GM20000 (cell line): ENCODE measurements around the gene SMYD3.

ENCODE experiments used
- DNase-seq: peaks from one replicate; pipeline ENCODE4 v3.0.0; 2012; ENCODE audit warnings: low spot score
- TF ChIP-seq, protein P1 (sequence below): IDR thresholded peaks from 2 replicates; pipeline ENCODE4 v1.5.1; 2012; ENCODE audit warnings: mild to moderate bottlenecking, control low read depth; ENCODE audit errors: extremely low read depth, missing control alignments

The SMYD3 gene

GRCh38 chr1:246261639-246262038 is 245.4 kb downstream of the SMYD3 start:
- DNase-seq = no peak

DNA sequence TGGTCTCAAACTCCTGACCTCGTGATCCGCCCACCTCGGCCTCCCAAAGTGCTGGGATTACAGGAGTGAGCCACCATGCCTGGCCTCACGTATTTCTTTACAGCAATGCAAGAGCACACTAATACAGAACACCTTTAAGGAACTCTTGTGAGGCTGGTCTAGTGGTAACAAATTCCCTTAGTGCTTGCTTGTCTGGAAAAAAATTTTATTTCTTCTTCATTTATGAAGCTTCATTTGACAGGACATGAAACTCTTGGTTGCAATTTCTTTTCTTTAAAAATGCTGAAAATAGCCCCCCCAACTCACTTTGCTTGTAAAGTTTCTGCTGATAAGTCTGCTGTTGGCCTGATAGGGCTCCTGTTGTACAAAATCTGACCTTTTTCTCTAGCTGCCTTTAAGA is 248.8 kb downstream of the SMYD3 start:
- DNase-seq = no peak
- TF ChIP-seq, protein P1, sequence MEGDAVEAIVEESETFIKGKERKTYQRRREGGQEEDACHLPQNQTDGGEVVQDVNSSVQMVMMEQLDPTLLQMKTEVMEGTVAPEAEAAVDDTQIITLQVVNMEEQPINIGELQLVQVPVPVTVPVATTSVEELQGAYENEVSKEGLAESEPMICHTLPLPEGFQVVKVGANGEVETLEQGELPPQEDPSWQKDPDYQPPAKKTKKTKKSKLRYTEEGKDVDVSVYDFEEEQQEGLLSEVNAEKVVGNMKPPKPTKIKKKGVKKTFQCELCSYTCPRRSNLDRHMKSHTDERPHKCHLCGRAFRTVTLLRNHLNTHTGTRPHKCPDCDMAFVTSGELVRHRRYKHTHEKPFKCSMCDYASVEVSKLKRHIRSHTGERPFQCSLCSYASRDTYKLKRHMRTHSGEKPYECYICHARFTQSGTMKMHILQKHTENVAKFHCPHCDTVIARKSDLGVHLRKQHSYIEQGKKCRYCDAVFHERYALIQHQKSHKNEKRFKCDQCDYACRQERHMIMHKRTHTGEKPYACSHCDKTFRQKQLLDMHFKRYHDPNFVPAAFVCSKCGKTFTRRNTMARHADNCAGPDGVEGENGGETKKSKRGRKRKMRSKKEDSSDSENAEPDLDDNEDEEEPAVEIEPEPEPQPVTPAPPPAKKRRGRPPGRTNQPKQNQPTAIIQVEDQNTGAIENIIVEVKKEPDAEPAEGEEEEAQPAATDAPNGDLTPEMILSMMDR = no peak

More at GRCh38 chr1:246261639-246262038, 245.4 kb downstream of the SMYD3 start:
- TF ChIP-seq, protein P1 = no peak

DNA sequence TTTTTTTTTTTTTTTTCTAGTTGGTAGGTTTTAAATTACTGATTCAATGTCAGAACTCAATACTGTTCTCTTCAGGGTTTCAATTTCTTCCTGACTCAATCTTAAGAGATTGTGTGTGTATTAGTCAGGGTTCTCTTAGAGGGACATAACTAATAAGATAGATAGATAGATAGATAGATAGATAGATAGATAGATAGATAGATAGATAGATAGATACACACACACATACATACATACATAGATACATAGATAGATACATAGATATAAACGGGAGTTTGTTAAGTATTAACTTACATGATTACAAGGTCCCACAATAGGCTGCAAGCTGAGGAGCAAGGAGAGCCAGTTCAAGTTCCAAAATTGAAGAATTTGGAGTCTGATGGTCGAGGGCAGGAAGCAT is 251.3 kb downstream of the SMYD3 start:
- DNase-seq = no peak
- TF ChIP-seq, protein P1 = no peak

DNA sequence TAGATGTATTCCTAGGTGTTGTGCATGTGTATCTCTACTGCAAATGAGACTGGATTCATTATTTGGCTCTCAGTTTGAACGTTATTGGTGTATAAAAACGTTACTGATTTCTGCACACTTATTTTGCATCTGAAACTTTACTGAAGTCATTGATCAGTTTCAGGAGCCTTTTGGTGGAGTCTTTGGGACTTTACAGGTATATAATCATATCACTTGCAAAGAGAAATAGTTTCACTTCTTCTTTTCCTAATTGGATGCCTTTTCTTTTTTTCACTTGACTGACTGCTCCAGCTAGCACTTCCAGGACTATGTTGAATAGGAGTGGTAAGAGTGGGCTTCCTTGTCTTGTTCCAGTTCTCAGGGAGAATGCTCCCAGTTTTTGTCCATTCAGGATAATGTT is 252.2 kb downstream of the SMYD3 start:
- TF ChIP-seq, protein P1 = no peak
- DNase-seq = no peak

DNA sequence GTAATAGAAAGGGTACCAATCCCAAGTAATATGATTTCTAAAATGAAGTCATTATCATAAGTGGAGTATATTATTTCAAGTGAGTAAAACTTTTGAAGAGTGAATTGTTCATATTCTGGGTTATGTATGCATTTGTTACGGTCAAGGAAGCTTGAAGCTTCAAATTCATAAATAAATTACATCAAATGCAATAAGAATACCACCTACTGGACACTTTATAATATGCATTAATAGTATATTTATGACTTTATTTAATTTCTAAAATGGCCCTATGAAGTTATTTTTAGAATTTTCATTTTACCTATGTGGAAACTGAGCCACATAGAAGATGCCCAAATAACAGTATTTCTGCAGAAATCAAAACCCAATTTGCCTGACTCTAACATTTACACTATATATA is 260.6 kb downstream of the SMYD3 start:
- DNase-seq = no peak
- TF ChIP-seq, protein P1 = no peak

GRCh38 chr1:246245541-246245940 is 261.5 kb downstream of the SMYD3 start:
- DNase-seq = no peak
- TF ChIP-seq, protein P1 = no peak

DNA sequence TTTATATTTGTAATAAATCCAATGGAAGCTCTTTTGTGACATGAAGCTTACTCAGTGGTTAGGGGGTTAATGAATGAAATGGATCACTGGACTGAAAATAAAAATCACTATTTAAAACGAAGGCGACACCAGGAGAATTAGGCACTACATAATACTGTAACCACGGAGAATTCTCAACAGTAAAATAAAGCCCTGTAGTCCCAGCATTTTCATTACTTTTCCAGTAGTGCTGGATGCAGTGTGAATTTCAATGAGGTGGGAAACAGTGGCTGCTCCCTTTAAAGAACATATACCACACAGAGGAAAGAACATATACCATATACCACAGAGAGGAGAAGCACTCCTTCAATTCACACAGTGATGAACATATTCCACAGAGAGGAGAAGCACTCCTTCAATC is 275.0 kb downstream of the SMYD3 start:
- DNase-seq = no peak
- TF ChIP-seq, protein P1 = no peak
